Spleen (tissue), 11 donors: ENCODE data around the gene PRMT1. TPM values are rescaled to one million over a fixed set of nuclear protein-coding genes. Genes with fewer than 3 reads are reported as not detected.

Source experiments
- DNase-seq: peaks from one replicate; pipeline ENCODE4 v3.0.0-alpha.2; 2020
- H3K27ac ChIP-seq, 8 donors: fragments of 200-600 bp; sonication (generic) in 7 of 8; 1 replicate in 4 of 8; 2 replicates in 4 of 8; pipeline versions ENCODE4 v1.5.0 to v1.8.0; 2016 to 2021; ENCODE audit warnings: inconsistent platforms in 4 of 8, mild to moderate bottlenecking in 4 of 8, moderate library complexity in 1 of 8
- H3K27me3 ChIP-seq, 7 donors: fragments of 200-600 bp; sonication (generic) in 6 of 7; replicated peaks in 1 of 7; 1 replicate in 4 of 7; 2 replicates in 3 of 7; pipeline versions ENCODE4 v1.5.0 to v1.8.0; 2016 to 2021; ENCODE audit warnings: inconsistent platforms in 3 of 7, mild to moderate bottlenecking in 1 of 7
- H3K36me3 ChIP-seq, 6 donors: fragments of 200-600 bp; sonication (generic) in 5 of 6; 1 replicate in 4 of 6; 2 replicates in 2 of 6; pipeline versions ENCODE4 v1.5.0 to v1.8.0; 2016 to 2021; ENCODE audit warnings: inconsistent platforms in 2 of 6
- H3K4me1 ChIP-seq, 6 donors: fragments of 200-600 bp; sonication (generic) in 5 of 6; 1 replicate in 3 of 6; 2 replicates in 3 of 6; pipeline versions ENCODE4 v1.5.0 to v1.8.0; 2016 to 2021; ENCODE audit warnings: inconsistent platforms in 3 of 6
- H3K4me3 ChIP-seq, 8 donors: fragments of 200-600 bp; sonication (generic) in 7 of 8; 1 replicate in 4 of 8; 2 replicates in 4 of 8; pipeline versions ENCODE4 v1.5.0 to v1.8.0; 2016 to 2021; ENCODE audit warnings: inconsistent platforms in 4 of 8, mild to moderate bottlenecking in 4 of 8, moderate library complexity in 2 of 8
- H3K9me3 ChIP-seq, 8 donors: fragments of 200-600 bp; sonication (generic) in 7 of 8; 1 replicate in 4 of 8; 2 replicates in 4 of 8; pipeline versions ENCODE4 v1.5.0 to v1.8.0; 2016 to 2021; ENCODE audit warnings: inconsistent platforms in 4 of 8
- POLR2A ChIP-seq, 3 donors: fragments of 450-650 bp; IDR thresholded peaks; one replicate each; pipeline ENCODE4 v1.5.1; 2017; ENCODE audit warnings: antibody characterized with exemption in 3 of 3, mild to moderate bottlenecking in 1 of 3
- POLR2AphosphoS5 ChIP-seq, 3 donors: sonication (generic); formaldehyde crosslinking; IDR thresholded peaks; one replicate each; pipeline ENCODE4 v1.5.1; 2017; ENCODE audit warnings: antibody characterized with exemption in 3 of 3
- WGBS, 5 donors: extraction: QIAGEN DNeasy Blood & Tissue Kit in 3 of 5; methylation state at CpG; one replicate each; pipeline versions ENCODE4 v1.1.5 to v1.1.7; 2013 to 2018; 5-methylcytosine and 5-hydroxymethylcytosine counted together
- intact Hi-C: fragments of 100-400 bp; cut with DNase I; formaldehyde crosslinking; loops from one replicate; pipeline ENCODE4 v1.15.0; 2023; ENCODE audit warnings: low total_unique reads
- polyA plus RNA-seq, 3 donors: library from polyadenylated mRNA; stranded (reverse); fragments of 200-250 nt; gene quantifications; one replicate each; pipeline ENCODE4 v1.2.1, GENCODE V29; 2013
- total RNA-seq, 7 donors: library from RNA; depleted of rRNA in 3 of 7; stranded (reverse); fragments of >200 nt in 3 of 7; fragmentation: NEBNext Ultra II Directional in 4 of 7; extraction: Animal tissue kit (Norgen Biotek cat#: 25700) in 4 of 7; gene quantifications; one replicate each; pipeline versions ENCODE4 v1.1.0 to v1.2.1, GENCODE V29; 2016 to 2021
- TF ChIP-seq, protein P1 (sequence below), 11 experiments: fragments of 200-600 bp in 7 of 11; fragments of 450-650 bp in 4 of 11; sonication (generic) in 4 of 11; IDR thresholded peaks in 8 of 11; conservative IDR thresholded peaks in 3 of 11; 1 replicate in 7 of 11; 2 replicates in 4 of 11; pipeline versions ENCODE4 v1.4.0 to v1.8.0; 2016 to 2021; ENCODE audit warnings: antibody characterized with exemption in 11 of 11, inconsistent platforms in 4 of 11, mild to moderate bottlenecking in 1 of 11
- donor health status: healthy with polysubstance abuse.
- donor health status: DM: no; HTN: no; CAD: no; lungs with moderate emphysema.
- donor health status: DM: no; HTN: no; CAD: no.
- donor health status: Bipolar disorder and iron deficiency.
- donor health status: healthy.
- donor health status: DM: no; HTN: no; CAD: no.
- donor health status: DM: yes; HTN: yes; CAD: no.

Gene PRMT1
- total and polyA plus RNA-seq, 10 donors: 108 to 175 (median 124) TPM

DNA sequence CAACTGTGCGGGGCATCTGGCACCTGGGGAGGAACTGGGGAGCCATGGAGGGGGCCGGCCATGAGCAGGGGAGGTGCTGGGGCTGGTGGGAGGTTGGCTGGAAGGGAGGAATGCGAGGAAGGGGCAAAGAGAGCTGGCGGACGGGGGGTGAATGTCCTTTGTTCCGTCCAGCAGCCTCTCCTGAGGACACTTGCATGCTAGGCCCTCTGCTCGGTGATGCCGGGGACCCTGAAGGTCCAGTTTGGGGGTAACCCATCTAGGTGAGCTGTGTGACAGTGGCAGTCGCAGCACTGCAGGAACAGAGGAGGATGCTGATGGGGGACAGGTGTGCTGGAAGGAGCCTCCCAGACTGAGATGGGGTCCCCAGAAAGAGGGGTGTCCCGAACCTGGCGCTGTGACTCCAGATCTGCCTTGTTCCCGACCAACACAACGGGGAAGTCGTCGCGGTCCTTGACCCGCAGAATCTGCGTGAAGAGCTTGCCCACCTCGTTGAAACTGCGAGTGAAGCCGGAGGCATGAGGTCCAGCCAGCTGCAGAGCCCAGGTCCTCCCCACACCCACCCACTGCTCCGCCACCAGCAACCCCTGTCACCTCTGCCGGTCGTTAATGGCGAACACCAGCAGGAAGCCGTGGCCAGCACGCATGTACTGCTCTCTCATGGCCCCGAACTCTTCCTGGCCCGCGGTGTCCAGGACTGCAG is 40.7 kb upstream of the PRMT1 start:
- Histone ChIP-seq H3K36me3 (peaks cover 0 to 8% (median 0%) of the 10 kb centered on the region in 6 donors), H3K4me3 (peak overlapping the region in 1 of 8 donors; percentile 17), H3K27ac (peak overlapping the region in 6 of 8 donors; percentile 71 to 98 (median 76)), H3K9me3 (no peaks in the 10 kb centered on the region), H3K4me1 (peaks cover 7 to 89% (median 53%) of the 10 kb centered on the region in 6 donors), H3K27me3 (no peaks in the 10 kb centered on the region)
- TF ChIP-seq, protein P1, sequence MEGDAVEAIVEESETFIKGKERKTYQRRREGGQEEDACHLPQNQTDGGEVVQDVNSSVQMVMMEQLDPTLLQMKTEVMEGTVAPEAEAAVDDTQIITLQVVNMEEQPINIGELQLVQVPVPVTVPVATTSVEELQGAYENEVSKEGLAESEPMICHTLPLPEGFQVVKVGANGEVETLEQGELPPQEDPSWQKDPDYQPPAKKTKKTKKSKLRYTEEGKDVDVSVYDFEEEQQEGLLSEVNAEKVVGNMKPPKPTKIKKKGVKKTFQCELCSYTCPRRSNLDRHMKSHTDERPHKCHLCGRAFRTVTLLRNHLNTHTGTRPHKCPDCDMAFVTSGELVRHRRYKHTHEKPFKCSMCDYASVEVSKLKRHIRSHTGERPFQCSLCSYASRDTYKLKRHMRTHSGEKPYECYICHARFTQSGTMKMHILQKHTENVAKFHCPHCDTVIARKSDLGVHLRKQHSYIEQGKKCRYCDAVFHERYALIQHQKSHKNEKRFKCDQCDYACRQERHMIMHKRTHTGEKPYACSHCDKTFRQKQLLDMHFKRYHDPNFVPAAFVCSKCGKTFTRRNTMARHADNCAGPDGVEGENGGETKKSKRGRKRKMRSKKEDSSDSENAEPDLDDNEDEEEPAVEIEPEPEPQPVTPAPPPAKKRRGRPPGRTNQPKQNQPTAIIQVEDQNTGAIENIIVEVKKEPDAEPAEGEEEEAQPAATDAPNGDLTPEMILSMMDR (IDR thresholded peaks at IDR 0.05 in 8 of 11, conservative IDR thresholded peaks at IDR 0.05 in 3 of 11): no peak
- no peak for TF ChIP-seq POLR2A (IDR thresholded peaks at IDR 0.05)
- peak in 2 of 3 donors; percentile 37 to 62 for TF ChIP-seq POLR2AphosphoS5 (IDR thresholded peaks at IDR 0.05)
- 65 to 84% (median 75%) methylated on average over 27 to 30 of the region's 30 CpGs for WGBS, 5 donors
- intact Hi-C loops: no loop called here
- no peak for DNase-seq

DNA sequence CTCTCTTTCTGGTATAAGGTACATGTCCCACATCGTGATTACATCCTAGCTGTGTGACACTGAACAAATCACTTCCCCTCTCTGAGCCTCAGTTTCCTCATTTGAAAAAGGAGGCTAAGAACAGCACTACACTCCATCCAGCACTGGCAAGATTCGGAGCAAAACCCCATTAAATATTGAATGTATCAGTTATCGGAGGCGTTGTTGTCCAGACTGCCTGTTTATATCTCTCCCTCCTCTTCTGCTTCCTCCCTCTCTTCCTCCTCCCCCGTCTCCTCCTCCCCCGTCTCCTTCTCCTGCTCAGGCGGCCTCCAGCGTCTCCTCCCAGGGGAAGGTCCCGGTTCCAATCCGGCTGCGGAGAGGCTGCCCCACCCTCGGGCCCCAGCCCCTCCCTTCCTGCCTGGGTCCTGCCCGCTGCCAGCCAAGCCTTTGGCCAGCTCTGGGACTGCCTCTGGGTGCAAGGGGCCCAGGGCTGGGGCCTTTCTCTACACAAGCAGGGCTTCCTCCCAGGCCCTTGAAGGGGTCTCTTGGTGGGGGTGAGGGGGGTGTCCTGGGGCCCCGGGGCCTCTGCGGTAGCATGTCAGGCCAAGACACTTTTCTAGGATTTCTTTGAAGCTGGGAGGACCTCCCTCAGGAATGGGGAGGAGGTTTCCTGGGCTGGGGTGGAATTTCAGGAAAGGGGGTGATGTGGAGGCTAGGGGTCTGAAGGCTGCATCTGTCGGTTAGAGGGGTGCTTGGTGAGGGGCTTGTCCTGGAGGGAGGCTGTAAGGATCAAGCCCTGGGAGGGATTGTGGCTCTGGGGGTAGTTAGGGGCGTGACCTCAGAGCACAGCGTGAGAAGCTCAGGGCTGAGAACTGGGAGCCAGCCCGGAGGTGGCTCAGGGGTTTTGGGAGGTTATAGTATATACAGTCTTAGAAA is 39.0 kb upstream of the PRMT1 start:
- H3K4me3 ChIP-seq: peak overlapping the region in 7 of 8 donors; percentile 54 to 98 (median 83)
- TF ChIP-seq POLR2A (IDR thresholded peaks at IDR 0.05) (no peak), POLR2AphosphoS5 (IDR thresholded peaks at IDR 0.05) (peak; percentile 35 to 80 (median 75))
- TF ChIP-seq, protein P1 (IDR thresholded peaks at IDR 0.05 in 8 of 11, conservative IDR thresholded peaks at IDR 0.05 in 3 of 11): no peak
- peak overlapping the region in 7 of 8 donors; percentile 91 to 98 (median 95) for H3K27ac ChIP-seq
- H3K27me3 ChIP-seq: no peaks in the 10 kb centered on the region
- 11 to 16% (median 12%) methylated on average over 19 of the region's 19 CpGs for WGBS, 5 donors
- DNase-seq: peak; percentile 91
- intact Hi-C loops: no loop called here
- peaks cover 12 to 84% (median 57%) of the 10 kb centered on the region in 6 donors for H3K4me1 ChIP-seq
- H3K9me3 ChIP-seq: no peaks in the 10 kb centered on the region
- peaks cover 0 to 8% (median 0%) of the 10 kb centered on the region in 6 donors for H3K36me3 ChIP-seq

DNA sequence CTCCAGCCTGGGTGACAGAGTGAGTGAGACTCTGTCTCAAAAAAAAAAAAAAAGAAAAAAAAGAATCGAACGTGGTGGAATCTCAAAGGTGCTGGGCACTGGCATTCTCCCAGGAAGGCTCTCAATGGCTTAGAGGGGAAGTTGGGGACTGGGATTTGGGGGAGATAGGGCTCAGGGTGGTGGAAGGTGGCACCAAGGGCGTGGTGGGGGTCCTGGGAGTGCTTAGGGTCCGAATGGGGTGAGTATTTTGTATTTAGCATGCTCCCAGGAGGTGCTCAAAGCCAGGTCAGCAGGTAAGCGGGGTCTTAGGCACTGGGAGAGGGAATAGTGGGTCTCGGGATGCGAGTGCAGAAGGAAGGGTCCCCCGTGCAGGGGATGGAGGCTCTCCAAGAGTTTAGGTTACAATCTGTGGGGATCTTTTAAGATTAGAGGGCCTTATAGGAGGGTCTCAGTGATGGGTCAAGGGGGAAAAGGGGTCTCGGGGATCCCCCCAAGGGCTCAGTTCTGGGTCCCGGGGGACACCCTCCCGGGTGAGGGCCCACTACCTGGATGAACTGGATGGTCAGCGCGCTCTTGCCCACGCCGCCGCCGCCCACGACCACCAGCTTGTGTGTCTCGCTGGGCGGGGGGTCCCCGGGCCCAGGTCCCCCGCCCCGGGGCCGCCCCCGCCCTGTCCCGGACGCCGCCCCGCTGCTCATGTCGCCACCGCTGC is 37.5 kb upstream of the PRMT1 start:
- Histone ChIP-seq H3K36me3 (peaks cover 0 to 10% (median 0%) of the 10 kb centered on the region in 6 donors), H3K27me3 (no peaks in the 10 kb centered on the region), H3K4me3 (peak overlapping the region; percentile 54 to 98 (median 78)), H3K9me3 (no peaks in the 10 kb centered on the region), H3K27ac (peak overlapping the region; percentile 87 to 98 (median 95)), H3K4me1 (peaks cover 18 to 89% (median 72%) of the 10 kb centered on the region in 6 donors)
- 4 to 10% (median 6%) methylated on average over 9 to 31 of the region's 31 CpGs for WGBS, 5 donors
- intact Hi-C loops: no loop called here
- no peak for TF ChIP-seq POLR2AphosphoS5 (IDR thresholded peaks at IDR 0.05)
- TF ChIP-seq POLR2A (IDR thresholded peaks at IDR 0.05): no peak
- TF ChIP-seq, protein P1 (IDR thresholded peaks at IDR 0.05 in 8 of 11, conservative IDR thresholded peaks at IDR 0.05 in 3 of 11): no peak
- no peak for DNase-seq
